K562 (cell line): ENCODE measurements around the gene CASKIN1. TPM values are rescaled to one million over a fixed set of nuclear protein-coding genes. Genes with fewer than 3 reads are reported as not detected.

ENCODE experiments used
- CAMTA2 ChIP-seq: fragments of 250-450 bp; sonication (Bioruptor Pico); conservative IDR thresholded peaks from 2 replicates; pipeline ENCODE4 v1.5.1; 2022
- EWSR1 ChIP-seq: fragments of 450-650 bp; IDR thresholded peaks from 2 replicates; pipeline ENCODE4 v1.6.1; 2018; ENCODE audit warnings: borderline replicate concordance, mild to moderate bottlenecking, low read depth, moderate library complexity; ENCODE audit not compliant: partially characterized antibody
- FOXJ2 ChIP-seq: fragments of 200-800 bp; sonication (Bioruptor generic); IDR thresholded peaks from 2 replicates; pipeline ENCODE4 v1.6.1; 2016; ENCODE audit warnings: missing genetic modification characterization, missing compliant biosample characterization
- GATAD2B ChIP-seq: fragments of 450-650 bp; IDR thresholded peaks from 2 replicates; pipeline ENCODE4 v1.6.1; 2017; ENCODE audit warnings: mild to moderate bottlenecking, borderline replicate concordance
- GMEB1 ChIP-seq: fragments of 250-450 bp; sonication (Bioruptor Pico); IDR thresholded peaks from 2 replicates; pipeline ENCODE4 v1.4.0; 2020; ENCODE audit warnings: mild to moderate bottlenecking
- HNRNPH1 ChIP-seq: fragments of 200-400 bp; formaldehyde crosslinking; optimal IDR thresholded peaks from 2 replicates; pipeline ENCODE3; 2017; ENCODE audit warnings: low read depth, mild to moderate bottlenecking, low read length, moderate library complexity
- NFIC ChIP-seq: fragments of 450-650 bp; IDR thresholded peaks from 2 replicates; pipeline ENCODE4 v1.6.1; 2017; ENCODE audit warnings: mild to moderate bottlenecking, inconsistent platforms
- NRF1 ChIP-seq, 2 experiments: fragments of 450-650 bp; IDR thresholded peaks in 1 of 2; conservative IDR thresholded peaks in 1 of 2; 2 replicates each; pipeline ENCODE4 v1.6.1; 2014; ENCODE audit warnings: mild to moderate bottlenecking in 2 of 2
- RBBP5 ChIP-seq: fragments of 200-600 bp; sonication (generic); IDR thresholded peaks from 2 replicates; pipeline ENCODE4 v1.6.1; 2012; ENCODE audit warnings: borderline replicate concordance, mild to moderate bottlenecking, low read length, control low read depth, inconsistent platforms; ENCODE audit not compliant: insufficient read depth, poor library complexity, severe bottlenecking
- TCF7L2 ChIP-seq: fragments of 150-350 bp; IDR thresholded peaks from 2 replicates; pipeline ENCODE4 v1.6.1; 2016; ENCODE audit warnings: low read depth, mild to moderate bottlenecking, low read length, moderate library complexity
- U2AF1 ChIP-seq: fragments of 200-400 bp; formaldehyde crosslinking; optimal IDR thresholded peaks from 2 replicates; pipeline ENCODE3; 2017; ENCODE audit warnings: mild to moderate bottlenecking, low read depth, low read length, moderate library complexity
- ZNF354B ChIP-seq: fragments of 250-450 bp; sonication (Bioruptor Pico); IDR thresholded peaks from 2 replicates; pipeline ENCODE4 v1.4.0; 2020
- ZNF445 ChIP-seq: fragments of 250-450 bp; sonication (Bioruptor Pico); IDR thresholded peaks from 2 replicates; pipeline ENCODE4 v1.4.0; 2020; ENCODE audit warnings: low read depth, mild to moderate bottlenecking, moderate library complexity
- ZNF644 ChIP-seq: fragments of 200-800 bp; sonication (Bioruptor generic); IDR thresholded peaks from 2 replicates; pipeline ENCODE4 v1.6.1; 2016; ENCODE audit warnings: low read depth, missing genetic modification characterization, missing compliant biosample characterization
- polyA plus RNA-seq, 8 experiments: library from polyadenylated mRNA; depleted of rRNA in 4 of 8; stranded (reverse) in 5 of 8; unstranded in 3 of 8; fragments of >200 nt; fragmentation: Nextera tagmentation in 2 of 8; fragmentation: Illumina TruSeq in 1 of 8; extraction: Ambion mirVana in 2 of 8; extraction: Trizol in 1 of 8; gene quantifications; 2 replicates each; pipeline versions ENCODE4 v1.2.1 to v1.2.3, GENCODE V29; 2011 to 2014; ENCODE audit warnings: inconsistent platforms in 1 of 8, missing spikeins in 1 of 8
- total RNA-seq, 7 experiments: library from RNA; depleted of rRNA in 6 of 7; stranded (reverse); fragments of >200 nt in 6 of 7; fragmentation: Illumina TruSeq in 2 of 7; extraction: Trizol in 2 of 7; gene quantifications; 2 replicates each; pipeline versions ENCODE4 v1.2.1 to v1.2.3, GENCODE V29; 2011 to 2021; ENCODE audit warnings: low replicate concordance in 1 of 7
- TF ChIP-seq, protein P1 (sequence below): fragments of 450-650 bp; formaldehyde crosslinking; IDR thresholded peaks from 2 replicates; pipeline ENCODE4 v1.4.0; 2020; ENCODE audit warnings: mild to moderate bottlenecking, moderate library complexity
- TF ChIP-seq, protein P2 (sequence below): fragments of 250-450 bp; sonication (Bioruptor Pico); IDR thresholded peaks from 2 replicates; pipeline ENCODE4 v1.5.0; 2022; ENCODE audit warnings: mild to moderate bottlenecking
- TF ChIP-seq, protein P3 (sequence below), 2 experiments: fragments of 450-650 bp in 1 of 2; sonication (generic) in 1 of 2; formaldehyde crosslinking in 1 of 2; IDR thresholded peaks in 1 of 2; conservative IDR thresholded peaks in 1 of 2; 2 replicates each; pipeline versions ENCODE4 v1.6.1 to v1.8.1; 2016 to 2023; ENCODE audit warnings: mild to moderate bottlenecking in 2 of 2, moderate library complexity in 2 of 2, inconsistent platforms in 1 of 2, missing genetic modification reagents in 1 of 2
- TF ChIP-seq, protein P4 (sequence below): sonication (generic); formaldehyde crosslinking; IDR thresholded peaks from 2 replicates; pipeline ENCODE4 v1.8.1; 2023; ENCODE audit warnings: mild to moderate bottlenecking, missing genetic modification reagents

Gene CASKIN1
- total and polyA plus RNA-seq, 9 of the 15 experiments (the other 6 are each of a cell fraction or from before 2014, with no cell fraction given): 0.15 to 4.5 (median 1.5) TPM; not detected in 2

GRCh38 chr16:2205104-2205966, 8.9 kb upstream of the CASKIN1 start, which contains the start of gene MLST8 (continued):
- TF ChIP-seq, protein P1, sequence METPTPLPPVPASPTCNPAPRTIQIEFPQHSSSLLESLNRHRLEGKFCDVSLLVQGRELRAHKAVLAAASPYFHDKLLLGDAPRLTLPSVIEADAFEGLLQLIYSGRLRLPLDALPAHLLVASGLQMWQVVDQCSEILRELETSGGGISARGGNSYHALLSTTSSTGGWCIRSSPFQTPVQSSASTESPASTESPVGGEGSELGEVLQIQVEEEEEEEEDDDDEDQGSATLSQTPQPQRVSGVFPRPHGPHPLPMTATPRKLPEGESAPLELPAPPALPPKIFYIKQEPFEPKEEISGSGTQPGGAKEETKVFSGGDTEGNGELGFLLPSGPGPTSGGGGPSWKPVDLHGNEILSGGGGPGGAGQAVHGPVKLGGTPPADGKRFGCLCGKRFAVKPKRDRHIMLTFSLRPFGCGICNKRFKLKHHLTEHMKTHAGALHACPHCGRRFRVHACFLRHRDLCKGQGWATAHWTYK (CRISPR knock-in tag): peak; percentile 94
- TF ChIP-seq, protein P2, sequence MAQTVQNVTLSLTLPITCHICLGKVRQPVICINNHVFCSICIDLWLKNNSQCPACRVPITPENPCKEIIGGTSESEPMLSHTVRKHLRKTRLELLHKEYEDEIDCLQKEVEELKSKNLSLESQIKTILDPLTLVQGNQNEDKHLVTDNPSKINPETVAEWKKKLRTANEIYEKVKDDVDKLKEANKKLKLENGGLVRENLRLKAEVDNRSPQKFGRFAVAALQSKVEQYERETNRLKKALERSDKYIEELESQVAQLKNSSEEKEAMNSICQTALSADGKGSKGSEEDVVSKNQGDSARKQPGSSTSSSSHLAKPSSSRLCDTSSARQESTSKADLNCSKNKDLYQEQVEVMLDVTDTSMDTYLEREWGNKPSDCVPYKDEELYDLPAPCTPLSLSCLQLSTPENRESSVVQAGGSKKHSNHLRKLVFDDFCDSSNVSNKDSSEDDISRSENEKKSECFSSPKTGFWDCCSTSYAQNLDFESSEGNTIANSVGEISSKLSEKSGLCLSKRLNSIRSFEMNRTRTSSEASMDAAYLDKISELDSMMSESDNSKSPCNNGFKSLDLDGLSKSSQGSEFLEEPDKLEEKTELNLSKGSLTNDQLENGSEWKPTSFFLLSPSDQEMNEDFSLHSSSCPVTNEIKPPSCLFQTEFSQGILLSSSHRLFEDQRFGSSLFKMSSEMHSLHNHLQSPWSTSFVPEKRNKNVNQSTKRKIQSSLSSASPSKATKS (CRISPR knock-in tag): no peak
- no peak for TF ChIP-seq FOXJ2 (tag)
- TF ChIP-seq ZNF644 (tag): peak; percentile 39; the same call in 1 of the 2 replicates
- peak; percentile 89 for TF ChIP-seq RBBP5
- peak; percentile 53 for TF ChIP-seq U2AF1
- TF ChIP-seq NFIC: peak; percentile 41; the same call in 1 of the 2 replicates
- TF ChIP-seq TCF7L2: peak; percentile 89
- peak; percentile 81; the same call in 1 of the 2 replicates for TF ChIP-seq CAMTA2 (CRISPR knock-in tag)
- TF ChIP-seq GATAD2B: peak; percentile 98
- no peak for TF ChIP-seq ZNF445 (CRISPR knock-in tag)
- TF ChIP-seq HNRNPH1: no peak
- TF ChIP-seq EWSR1: no peak
- TF ChIP-seq, protein P3, sequence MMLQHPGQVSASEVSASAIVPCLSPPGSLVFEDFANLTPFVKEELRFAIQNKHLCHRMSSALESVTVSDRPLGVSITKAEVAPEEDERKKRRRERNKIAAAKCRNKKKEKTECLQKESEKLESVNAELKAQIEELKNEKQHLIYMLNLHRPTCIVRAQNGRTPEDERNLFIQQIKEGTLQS (IDR thresholded peaks at IDR 0.05): no peak
- TF ChIP-seq, protein P3 (CRISPR knock-in tag; conservative IDR thresholded peaks at IDR 0.05): 0 out of 2 replicates have a peak, but pooled peaks have one; percentile 52
- TF ChIP-seq NRF1 (conservative IDR thresholded peaks at IDR 0.05 in 1 of 2, IDR thresholded peaks at IDR 0.05 in 1 of 2): peak; percentile 99
- TF ChIP-seq, protein P4, sequence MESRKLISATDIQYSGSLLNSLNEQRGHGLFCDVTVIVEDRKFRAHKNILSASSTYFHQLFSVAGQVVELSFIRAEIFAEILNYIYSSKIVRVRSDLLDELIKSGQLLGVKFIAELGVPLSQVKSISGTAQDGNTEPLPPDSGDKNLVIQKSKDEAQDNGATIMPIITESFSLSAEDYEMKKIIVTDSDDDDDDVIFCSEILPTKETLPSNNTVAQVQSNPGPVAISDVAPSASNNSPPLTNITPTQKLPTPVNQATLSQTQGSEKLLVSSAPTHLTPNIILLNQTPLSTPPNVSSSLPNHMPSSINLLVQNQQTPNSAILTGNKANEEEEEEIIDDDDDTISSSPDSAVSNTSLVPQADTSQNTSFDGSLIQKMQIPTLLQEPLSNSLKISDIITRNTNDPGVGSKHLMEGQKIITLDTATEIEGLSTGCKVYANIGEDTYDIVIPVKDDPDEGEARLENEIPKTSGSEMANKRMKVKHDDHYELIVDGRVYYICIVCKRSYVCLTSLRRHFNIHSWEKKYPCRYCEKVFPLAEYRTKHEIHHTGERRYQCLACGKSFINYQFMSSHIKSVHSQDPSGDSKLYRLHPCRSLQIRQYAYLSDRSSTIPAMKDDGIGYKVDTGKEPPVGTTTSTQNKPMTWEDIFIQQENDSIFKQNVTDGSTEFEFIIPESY (CRISPR knock-in tag): peak; percentile 20; the same call in 1 of the 2 replicates
- no peak for TF ChIP-seq ZNF354B (CRISPR knock-in tag)
- TF ChIP-seq GMEB1 (CRISPR knock-in tag): peak; percentile 96
